ENCODE results near the gene ARMC9. TPM values are rescaled to one million over a fixed set of nuclear protein-coding genes. Genes with fewer than 3 reads are reported as not detected.

ARMC9 gene
- total RNA-seq, 2 experiments from 2014 or later = 2.0 to 2.5 TPM

- POLR2A ChIA-PET = interaction anchor here (0.7 kb wide), 1 partner anchor 1846 kb away, joined by 3 read pairs; no protein-coding TSS in a partner anchor
- Mint-ChIP-seq H3K4me1 (peaks cover 4% of the 10 kb centered on the region), H3K36me3 (peaks cover 2% of the 10 kb centered on the region), H3K27ac (no peak overlapping the region), H3K4me3 (no peak overlapping the region), H3K27me3 (no peaks in the 10 kb centered on the region), H3K9me3 (no peaks in the 10 kb centered on the region)
- no peak for ATAC-seq (ENCODE audit: low read depth)
- DNase-seq = no peak
These were observed 25.1 kb downstream of the ARMC9 start for GRCh38 chr2:231223458-231223976.

- Mint-ChIP-seq H3K27ac (no peak overlapping the region), H3K27me3 (no peaks in the 10 kb centered on the region), H3K36me3 (no peaks in the 10 kb centered on the region), H3K4me1 (peaks cover 3% of the 10 kb centered on the region), H3K9me3 (no peaks in the 10 kb centered on the region), H3K4me3 (no peak overlapping the region)
- no peak for DNase-seq
- peak; percentile 95 for ATAC-seq (ENCODE audit: low read depth)
- POLR2A ChIA-PET = no interaction called here
These were observed 29.1 kb downstream of the ARMC9 start for GRCh38 chr2:231227310-231228162.

- no peak overlapping the region for H3K27ac Mint-ChIP-seq
- no peak for ATAC-seq (ENCODE audit: low read depth)
- POLR2A ChIA-PET = no interaction called here
- no peaks in the 10 kb centered on the region for H3K9me3 Mint-ChIP-seq
- H3K4me1 Mint-ChIP-seq = peaks cover 3% of the 10 kb centered on the region
- DNase-seq = no peak
- no peak overlapping the region for H3K4me3 Mint-ChIP-seq
- H3K27me3 Mint-ChIP-seq = no peaks in the 10 kb centered on the region
- no peaks in the 10 kb centered on the region for H3K36me3 Mint-ChIP-seq
These were observed 29.8 kb downstream of the ARMC9 start for GRCh38 chr2:231228223-231228622.

GRCh38 chr2:231228974-231229529, 30.6 kb downstream of the ARMC9 start:
- no peak for DNase-seq
- H3K4me1 Mint-ChIP-seq = peaks cover 3% of the 10 kb centered on the region
- no peak overlapping the region for H3K27ac Mint-ChIP-seq

GRCh38 chr2:231235217-231235616, 36.8 kb downstream of the ARMC9 start:
- H3K27ac Mint-ChIP-seq = no peak overlapping the region
- no peak for DNase-seq
- POLR2A ChIA-PET = no interaction called here
- no peaks in the 10 kb centered on the region for H3K27me3 Mint-ChIP-seq
- H3K36me3 Mint-ChIP-seq = no peaks in the 10 kb centered on the region
- no peak for ATAC-seq (ENCODE audit: low read depth)
- no peaks in the 10 kb centered on the region for H3K9me3 Mint-ChIP-seq
- H3K4me3 Mint-ChIP-seq = no peak overlapping the region
- no peaks in the 10 kb centered on the region for H3K4me1 Mint-ChIP-seq

More at GRCh38 chr2:231228974-231229529, 30.6 kb downstream of the ARMC9 start:
- Mint-ChIP-seq H3K27me3 (no peaks in the 10 kb centered on the region), H3K9me3 (no peaks in the 10 kb centered on the region), H3K36me3 (no peaks in the 10 kb centered on the region), H3K4me3 (no peak overlapping the region)
- POLR2A ChIA-PET = no interaction called here
- no peak for ATAC-seq (ENCODE audit: low read depth)

GRCh38 chr2:231238689-231239088, 40.3 kb downstream of the ARMC9 start:
- H3K9me3 Mint-ChIP-seq = no peaks in the 10 kb centered on the region
- H3K4me1 Mint-ChIP-seq = no peaks in the 10 kb centered on the region
- ATAC-seq (ENCODE audit: low read depth) (no peak), DNase-seq (no peak)
- no peak overlapping the region for H3K27ac Mint-ChIP-seq
- peaks cover 3% of the 10 kb centered on the region for H3K27me3 Mint-ChIP-seq
- no peaks in the 10 kb centered on the region for H3K36me3 Mint-ChIP-seq
- H3K4me3 Mint-ChIP-seq = no peak overlapping the region
- POLR2A ChIA-PET = no interaction called here

GRCh38 chr2:231239751-231240150, 41.3 kb downstream of the ARMC9 start:
- Mint-ChIP-seq H3K27ac (no peak overlapping the region), H3K4me1 (no peaks in the 10 kb centered on the region), H3K27me3 (peaks cover 3% of the 10 kb centered on the region), H3K9me3 (no peaks in the 10 kb centered on the region), H3K4me3 (no peak overlapping the region), H3K36me3 (no peaks in the 10 kb centered on the region)
- POLR2A ChIA-PET = no interaction called here
- DNase-seq = no peak
- ATAC-seq (ENCODE audit: low read depth) = no peak

GRCh38 chr2:231241755-231242507, 43.5 kb downstream of the ARMC9 start:
- Mint-ChIP-seq H3K36me3 (no peaks in the 10 kb centered on the region), H3K4me1 (no peaks in the 10 kb centered on the region), H3K9me3 (no peaks in the 10 kb centered on the region), H3K4me3 (no peak overlapping the region), H3K27me3 (peaks cover 3% of the 10 kb centered on the region), H3K27ac (no peak overlapping the region)
- ATAC-seq (ENCODE audit: low read depth) (no peak), DNase-seq (no peak)
- POLR2A ChIA-PET = no interaction called here

- no peaks in the 10 kb centered on the region for H3K4me1 Mint-ChIP-seq
- no peak overlapping the region for H3K27ac Mint-ChIP-seq
- no peak overlapping the region for H3K4me3 Mint-ChIP-seq
- peaks cover 3% of the 10 kb centered on the region for H3K27me3 Mint-ChIP-seq
- DNase-seq = no peak
- POLR2A ChIA-PET = no interaction called here
- ATAC-seq (ENCODE audit: low read depth) = no peak
- H3K9me3 Mint-ChIP-seq = no peaks in the 10 kb centered on the region
- no peaks in the 10 kb centered on the region for H3K36me3 Mint-ChIP-seq
These were observed 45.4 kb downstream of the ARMC9 start for GRCh38 chr2:231243866-231244265.

GRCh38 chr2:231244382-231245248, 46.2 kb downstream of the ARMC9 start:
- Mint-ChIP-seq H3K4me1 (no peaks in the 10 kb centered on the region), H3K27me3 (peaks cover 3% of the 10 kb centered on the region), H3K27ac (no peak overlapping the region), H3K36me3 (no peaks in the 10 kb centered on the region), H3K4me3 (no peak overlapping the region), H3K9me3 (no peaks in the 10 kb centered on the region)
- DNase-seq (no peak), ATAC-seq (ENCODE audit: low read depth) (no peak)
- POLR2A ChIA-PET = no interaction called here

- POLR2A ChIA-PET = no interaction called here
- Mint-ChIP-seq H3K4me1 (no peaks in the 10 kb centered on the region), H3K4me3 (no peak overlapping the region), H3K9me3 (no peaks in the 10 kb centered on the region), H3K27ac (no peak overlapping the region), H3K27me3 (peaks cover 5% of the 10 kb centered on the region), H3K36me3 (no peaks in the 10 kb centered on the region)
- ATAC-seq (ENCODE audit: low read depth) = no peak
- no peak for DNase-seq
These were observed 47.0 kb downstream of the ARMC9 start for GRCh38 chr2:231245249-231246094.

- no peak for ATAC-seq (ENCODE audit: low read depth)
- Mint-ChIP-seq H3K4me1 (no peaks in the 10 kb centered on the region), H3K4me3 (no peak overlapping the region), H3K36me3 (no peaks in the 10 kb centered on the region), H3K27me3 (peaks cover 8% of the 10 kb centered on the region), H3K27ac (no peak overlapping the region), H3K9me3 (no peaks in the 10 kb centered on the region)
- POLR2A ChIA-PET = no interaction called here
- no peak for DNase-seq
These were observed 47.9 kb downstream of the ARMC9 start for GRCh38 chr2:231246171-231246842.
